Kidney (tissue), 14 donors: ENCODE results near the gene KLF12. TPM values are rescaled to one million over a fixed set of nuclear protein-coding genes. Genes with fewer than 3 reads are reported as not detected.

Experiments
- DNase-seq, 5 donors: peaks; one replicate each; pipeline ENCODE4 v3.0.0-alpha.2; 2013 to 2020
- FAIRE-seq: peaks from 2 replicates; lab custom pipeline; 2012; peaks lifted over from hg19 to GRCh38; lab: Jason Lieb, UNC
- H3K27ac ChIP-seq, 2 donors: one replicate each; pipeline ENCODE4 v1.7.0; 2013; ENCODE audit warnings: low read depth in 2 of 2, low read length in 2 of 2, inconsistent platforms in 1 of 2
- H3K27me3 ChIP-seq: one replicate; pipeline ENCODE4 v1.7.1; 2013; ENCODE audit warnings: low read length, inconsistent platforms; ENCODE audit not compliant: control insufficient read depth, insufficient read depth
- H3K36me3 ChIP-seq, 3 donors: one replicate each; pipeline versions ENCODE4 v1.7.0 to v1.7.1; 2013; ENCODE audit warnings: low read length in 3 of 3, control low read depth in 1 of 3, inconsistent platforms in 1 of 3; ENCODE audit not compliant: insufficient read depth in 3 of 3, control insufficient read depth in 2 of 3
- H3K4me1 ChIP-seq, 3 donors: one replicate each; pipeline versions ENCODE4 v1.7.0 to v1.7.1; 2013; ENCODE audit warnings: low read length in 3 of 3, inconsistent platforms in 1 of 3, low read depth in 1 of 3; ENCODE audit not compliant: control insufficient read depth in 2 of 3, insufficient read depth in 2 of 3
- H3K4me3 ChIP-seq, 3 donors: one replicate each; pipeline versions ENCODE4 v1.7.0 to v1.8.1; 2013; ENCODE audit warnings: low read length in 3 of 3, control low read depth in 1 of 3, inconsistent platforms in 1 of 3
- H3K9ac ChIP-seq, 3 donors: one replicate each; pipeline versions ENCODE4 v1.7.0 to v1.7.1; 2013; ENCODE audit warnings: low read length in 3 of 3, control low read depth in 1 of 3, inconsistent platforms in 1 of 3
- H3K9me3 ChIP-seq, 3 donors: one replicate each; pipeline versions ENCODE4 v1.7.0 to v1.7.1; 2013; ENCODE audit warnings: low read length in 3 of 3, control low read depth in 1 of 3, inconsistent platforms in 1 of 3; ENCODE audit not compliant: control insufficient read depth in 2 of 3, insufficient read depth in 1 of 3
- intact Hi-C: fragments of 100-400 bp; cut with DNase I; formaldehyde crosslinking; loops from one replicate; pipeline ENCODE4 v1.11.1; 2022
- polyA plus RNA-seq: library from polyadenylated mRNA; stranded (reverse); fragments of 350-450 nt; fragmentation: Illumina TruSeq; extraction: RNeasy Lipid Tissue Mini Kit (QIAGEN cat#74804); gene quantifications from one replicate; pipeline ENCODE4 v1.2.3, GENCODE V29; 2014; ENCODE audit warnings: low read depth, low replicate concordance; ENCODE audit not compliant: insufficient read depth
- total RNA-seq: library from RNA; stranded (reverse); fragmentation: NEBNext Ultra II Directional; extraction: Animal tissue kit (Norgen Biotek cat#: 25700); gene quantifications from one replicate; pipeline ENCODE4 v1.2.1, GENCODE V29; 2021
- TF ChIP-seq, protein P1 (sequence below): IDR thresholded peaks from 3 replicates; pipeline ENCODE4 v1.5.1; 2012; ENCODE audit warnings: mild to moderate bottlenecking, moderate library complexity, borderline replicate concordance; ENCODE audit not compliant: insufficient read depth; ENCODE audit errors: extremely low read depth
- donor health status: control.
- donor health status: control.
- donor health status: control.
- donor health status: control.
- donor health status: control.
- donor health status: DM: yes; HTN: yes; CAD: no.
- donor health status: Normal renal cell carcinoma (clear cell type).

The KLF12 gene
- total and polyA plus RNA-seq, 2 donors from 2014 or later: 2.6 to 22.0 TPM

DNA sequence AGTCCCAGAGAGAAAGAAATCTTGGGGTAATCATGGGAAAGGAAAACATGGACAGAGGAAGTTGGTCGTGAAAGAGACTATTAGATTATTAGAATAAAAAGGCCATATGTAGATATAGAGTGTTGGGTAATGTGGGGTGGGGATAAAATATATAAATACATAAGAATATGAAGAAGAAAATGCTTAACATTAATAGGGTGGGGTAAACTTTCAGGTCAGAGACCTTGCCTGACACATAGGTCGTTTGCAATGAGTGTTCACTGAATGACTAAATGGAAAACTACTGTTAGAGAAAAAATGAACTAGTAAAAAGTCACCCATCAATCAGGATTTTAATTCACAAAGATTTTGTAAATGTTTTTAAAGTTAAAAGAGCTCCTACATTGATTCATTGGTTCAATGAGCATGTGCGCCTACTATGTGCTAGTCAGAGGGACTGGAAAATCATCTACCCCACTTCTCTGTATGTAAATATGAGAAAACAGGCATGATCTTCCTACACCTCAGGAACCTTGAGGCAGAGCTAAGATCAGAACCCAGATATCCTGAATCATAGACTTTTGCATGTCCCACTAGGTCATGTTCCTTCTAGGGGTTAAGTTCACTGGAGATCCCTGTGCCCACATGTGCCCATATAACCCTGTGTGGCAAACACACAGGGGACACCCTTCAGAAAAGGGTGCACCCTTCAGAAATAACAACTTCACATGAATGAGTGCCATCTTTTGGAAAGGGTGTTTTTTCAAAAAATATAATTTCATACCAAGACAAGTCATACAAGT is 24.6 kb upstream of the KLF12 start:
- no peak overlapping the region for H3K27ac ChIP-seq
- no peak for FAIRE-seq
- DNase-seq: no peak

DNA sequence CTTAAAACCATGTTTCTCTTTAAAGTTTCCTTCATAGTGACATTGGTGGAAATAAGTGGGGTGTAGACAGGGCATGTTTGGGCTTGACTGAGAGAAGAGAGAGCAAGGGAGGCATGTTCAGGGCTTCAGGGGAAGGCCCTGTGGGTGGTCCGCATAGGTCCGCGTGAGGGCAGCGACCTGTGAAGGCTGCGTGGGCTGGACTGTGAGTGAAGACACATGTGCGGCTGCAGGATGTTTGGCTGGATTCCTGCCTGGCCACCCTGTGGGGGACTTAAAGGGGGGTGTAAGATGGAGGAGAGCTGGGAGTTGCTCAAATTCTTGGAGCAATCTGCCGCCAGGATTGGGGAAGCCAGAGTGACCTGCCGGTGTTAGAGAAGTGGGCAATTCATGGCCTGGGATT is 23.8 kb upstream of the KLF12 start:
- no peak overlapping the region for H3K9ac ChIP-seq
- intact Hi-C loops: no loop called here
- FAIRE-seq: no peak
- H3K27ac ChIP-seq: no peak overlapping the region
- H3K4me3 ChIP-seq: no peak overlapping the region
- H3K4me1 ChIP-seq: peaks cover 0 to 2% (median 0%) of the 10 kb centered on the region in 3 donors
- DNase-seq: peak; percentile 54 to 87 (median 77)
- no peaks in the 10 kb centered on the region for H3K27me3 ChIP-seq
- TF ChIP-seq, protein P1, sequence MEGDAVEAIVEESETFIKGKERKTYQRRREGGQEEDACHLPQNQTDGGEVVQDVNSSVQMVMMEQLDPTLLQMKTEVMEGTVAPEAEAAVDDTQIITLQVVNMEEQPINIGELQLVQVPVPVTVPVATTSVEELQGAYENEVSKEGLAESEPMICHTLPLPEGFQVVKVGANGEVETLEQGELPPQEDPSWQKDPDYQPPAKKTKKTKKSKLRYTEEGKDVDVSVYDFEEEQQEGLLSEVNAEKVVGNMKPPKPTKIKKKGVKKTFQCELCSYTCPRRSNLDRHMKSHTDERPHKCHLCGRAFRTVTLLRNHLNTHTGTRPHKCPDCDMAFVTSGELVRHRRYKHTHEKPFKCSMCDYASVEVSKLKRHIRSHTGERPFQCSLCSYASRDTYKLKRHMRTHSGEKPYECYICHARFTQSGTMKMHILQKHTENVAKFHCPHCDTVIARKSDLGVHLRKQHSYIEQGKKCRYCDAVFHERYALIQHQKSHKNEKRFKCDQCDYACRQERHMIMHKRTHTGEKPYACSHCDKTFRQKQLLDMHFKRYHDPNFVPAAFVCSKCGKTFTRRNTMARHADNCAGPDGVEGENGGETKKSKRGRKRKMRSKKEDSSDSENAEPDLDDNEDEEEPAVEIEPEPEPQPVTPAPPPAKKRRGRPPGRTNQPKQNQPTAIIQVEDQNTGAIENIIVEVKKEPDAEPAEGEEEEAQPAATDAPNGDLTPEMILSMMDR: no peak
- no peaks in the 10 kb centered on the region for H3K36me3 ChIP-seq
- no peaks in the 10 kb centered on the region for H3K9me3 ChIP-seq

More for the DNA sequence above, 24.6 kb upstream of the KLF12 start:
- H3K9ac ChIP-seq: no peak overlapping the region
- H3K4me3 ChIP-seq: no peak overlapping the region
- TF ChIP-seq, protein P1: no peak
- no peaks in the 10 kb centered on the region for H3K9me3 ChIP-seq
- no peaks in the 10 kb centered on the region for H3K36me3 ChIP-seq
- intact Hi-C loops: no loop called here
- peaks cover 0 to 2% (median 0%) of the 10 kb centered on the region in 3 donors for H3K4me1 ChIP-seq
- no peaks in the 10 kb centered on the region for H3K27me3 ChIP-seq

DNA sequence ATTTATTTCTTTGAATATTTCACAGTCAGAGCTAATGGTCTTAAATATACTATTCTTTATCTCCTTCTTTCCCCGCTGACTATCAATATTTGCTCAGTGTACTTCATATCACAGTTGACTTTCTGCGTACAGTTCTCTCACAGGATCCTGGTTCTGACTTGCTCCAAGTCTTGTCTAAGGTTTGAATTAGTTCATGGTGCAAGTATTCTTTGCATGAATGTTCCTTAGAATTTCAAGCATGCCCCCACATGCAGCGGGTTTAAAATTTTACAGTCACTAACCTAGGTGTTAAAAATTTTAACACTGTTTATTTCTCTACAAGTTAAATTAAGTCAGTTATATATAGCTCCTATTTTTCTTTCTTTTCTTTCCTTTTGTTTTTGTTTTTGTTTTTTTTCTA is 20.8 kb upstream of the KLF12 start:
- H3K36me3 ChIP-seq: no peaks in the 10 kb centered on the region
- intact Hi-C loops: no loop called here
- FAIRE-seq: no peak
- no peak overlapping the region for H3K4me3 ChIP-seq
- no peak overlapping the region for H3K9ac ChIP-seq
- H3K4me1 ChIP-seq: peaks cover 0 to 2% (median 0%) of the 10 kb centered on the region in 3 donors
- H3K9me3 ChIP-seq: no peaks in the 10 kb centered on the region
- TF ChIP-seq, protein P1: no peak
- no peak for DNase-seq
- H3K27ac ChIP-seq: no peak overlapping the region
- no peaks in the 10 kb centered on the region for H3K27me3 ChIP-seq
